HG03520 (cell line): ENCODE data around the gene LRRN3.

Experiments
- ATAC-seq: cut with Tn5 transposase; IDR thresholded peaks from one replicate; pipeline ENCODE4 v1.9.1; 2021; ENCODE audit warnings: mild to moderate bottlenecking, moderate library complexity; ENCODE audit not compliant: unreplicated experiment

The LRRN3 gene

GRCh38 chr7:111076205-111076604, 14.7 kb upstream of the LRRN3 start:
- no peak for ATAC-seq

- no peak for ATAC-seq
Measured at GRCh38 chr7:111077001-111077400, 13.9 kb upstream of the LRRN3 start.

- ATAC-seq, result peak; percentile 23
Measured at GRCh38 chr7:111080495-111081105, 10.3 kb upstream of the LRRN3 start.

- no peak for ATAC-seq
Measured at GRCh38 chr7:111081546-111082267, 9.2 kb upstream of the LRRN3 start.

- no peak for ATAC-seq
Measured at GRCh38 chr7:111082351-111082750, 8.6 kb upstream of the LRRN3 start.

GRCh38 chr7:111083413-111083812, 7.5 kb upstream of the LRRN3 start:
- ATAC-seq, result peak; percentile 99

- no peak for ATAC-seq
Measured at GRCh38 chr7:111085356-111085755, 5.6 kb upstream of the LRRN3 start.

GRCh38 chr7:111086532-111086931, 4.4 kb upstream of the LRRN3 start:
- no peak for ATAC-seq

GRCh38 chr7:111088328-111088727, 2.6 kb upstream of the LRRN3 start:
- ATAC-seq, result no peak

GRCh38 chr7:111089822-111090426, 1.0 kb upstream of the LRRN3 start:
- no peak for ATAC-seq

- ATAC-seq, result no peak
Measured at GRCh38 chr7:111091593-111092358, 849 bp downstream of the LRRN3 start.

- ATAC-seq, result peak; percentile 59
Measured at GRCh38 chr7:111092406-111093236, 1.7 kb downstream of the LRRN3 start.

- no peak for ATAC-seq
Measured at GRCh38 chr7:111093496-111093895, 2.6 kb downstream of the LRRN3 start.

- no peak for ATAC-seq
Measured at GRCh38 chr7:111094419-111094818, 3.5 kb downstream of the LRRN3 start.

GRCh38 chr7:111096997-111097396, 6.1 kb downstream of the LRRN3 start:
- ATAC-seq, result no peak

- peak; percentile 79 for ATAC-seq
Measured at GRCh38 chr7:111098011-111098925, 7.3 kb downstream of the LRRN3 start.

GRCh38 chr7:111098926-111099250, 8.0 kb downstream of the LRRN3 start:
- ATAC-seq, result no peak

- ATAC-seq, result no peak
Measured at GRCh38 chr7:111101856-111102646, 11.1 kb downstream of the LRRN3 start.

GRCh38 chr7:111103136-111103535, 12.2 kb downstream of the LRRN3 start:
- ATAC-seq, result no peak
